Liver (tissue), 9 donors: ENCODE results near the gene PTBP3. TPM values are rescaled to one million over a fixed set of nuclear protein-coding genes. Genes with fewer than 3 reads are reported as not detected.

Experiments
- DNase-seq: peaks from one replicate; pipeline ENCODE4 v3.0.0-alpha.2; 2017; ENCODE audit warnings: low spot score
- H3K27ac ChIP-seq, 2 donors: one replicate each; pipeline ENCODE4 v1.7.0; 2013; ENCODE audit warnings: inconsistent platforms in 2 of 2, low read length in 2 of 2, control low read depth in 1 of 2, low read depth in 1 of 2, mild to moderate bottlenecking in 1 of 2
- H3K27me3 ChIP-seq, 4 donors: one replicate each; pipeline versions ENCODE4 v1.6.1 to v1.7.0; 2013; ENCODE audit warnings: low read length in 3 of 4, inconsistent platforms in 1 of 4, mild to moderate bottlenecking in 1 of 4, moderate library complexity in 1 of 4; ENCODE audit not compliant: control insufficient read depth in 4 of 4, insufficient read depth in 4 of 4
- H3K36me3 ChIP-seq, 4 donors: one replicate each; pipeline versions ENCODE4 v1.6.1 to v1.7.0; 2013; ENCODE audit warnings: low read length in 3 of 4, mild to moderate bottlenecking in 3 of 4, low read depth in 1 of 4, moderate library complexity in 1 of 4; ENCODE audit not compliant: control insufficient read depth in 4 of 4, insufficient read depth in 3 of 4
- H3K4me1 ChIP-seq, 4 donors: one replicate each; pipeline versions ENCODE4 v1.6.1 to v1.7.0; 2013; ENCODE audit warnings: low read length in 3 of 4, mild to moderate bottlenecking in 3 of 4, moderate library complexity in 1 of 4; ENCODE audit not compliant: control insufficient read depth in 4 of 4, insufficient read depth in 4 of 4
- H3K4me3 ChIP-seq, 3 donors: one replicate each; pipeline versions ENCODE4 v1.6.1 to v1.7.0; 2013; ENCODE audit warnings: low read length in 3 of 3, control low read depth in 1 of 3, low read depth in 1 of 3, mild to moderate bottlenecking in 1 of 3
- H3K9ac ChIP-seq, 2 donors: one replicate each; pipeline ENCODE4 v1.7.0; 2013; ENCODE audit warnings: low read length in 2 of 2, mild to moderate bottlenecking in 2 of 2, moderate library complexity in 2 of 2, control low read depth in 1 of 2, low read depth in 1 of 2
- H3K9me3 ChIP-seq, 4 donors: one replicate each; pipeline versions ENCODE4 v1.6.1 to v1.7.0; 2013; ENCODE audit warnings: low read length in 3 of 4; ENCODE audit not compliant: control insufficient read depth in 4 of 4
- ATF3 ChIP-seq: IDR thresholded peaks from 2 replicates; pipeline ENCODE4 v1.6.1; 2016; ENCODE audit warnings: antibody characterized with exemption
- CTCF ChIP-seq: fragments of 150-350 bp; IDR thresholded peaks from 2 replicates; pipeline ENCODE4 v1.5.1; 2017; ENCODE audit warnings: improper control_type of control experiment, low read depth, low read length; ENCODE audit not compliant: missing input control
- EGR1 ChIP-seq, 2 donors: IDR thresholded peaks; 2 replicates each; pipeline ENCODE4 v1.6.1; 2016 to 2018; ENCODE audit warnings: antibody characterized with exemption in 2 of 2, low read depth in 2 of 2
- FOXA1 ChIP-seq: IDR thresholded peaks from 2 replicates; pipeline ENCODE4 v1.6.1; 2016; ENCODE audit warnings: antibody characterized with exemption
- FOXA2 ChIP-seq: IDR thresholded peaks from 2 replicates; pipeline ENCODE4 v1.6.1; 2016; ENCODE audit warnings: antibody characterized with exemption
- GABPA ChIP-seq, 2 donors: IDR thresholded peaks in 1 of 2; conservative IDR thresholded peaks in 1 of 2; 2 replicates each; pipeline ENCODE4 v1.6.1; 2016; ENCODE audit warnings: antibody characterized with exemption in 2 of 2, mild to moderate bottlenecking in 1 of 2, moderate library complexity in 1 of 2
- HNF4A ChIP-seq, 2 donors: conservative IDR thresholded peaks; 2 replicates each; pipeline ENCODE4 v1.6.1; 2016; ENCODE audit warnings: antibody characterized with exemption in 2 of 2, mild to moderate bottlenecking in 2 of 2
- HNF4G ChIP-seq: IDR thresholded peaks from 2 replicates; pipeline ENCODE4 v1.6.1; 2016; ENCODE audit warnings: antibody characterized with exemption
- JUND ChIP-seq, 2 donors: IDR thresholded peaks; 2 replicates each; pipeline ENCODE4 v1.6.1; 2016; ENCODE audit warnings: antibody characterized with exemption in 2 of 2
- MAX ChIP-seq: IDR thresholded peaks from 2 replicates; pipeline ENCODE4 v1.6.1; 2016; ENCODE audit warnings: antibody characterized with exemption
- NR2F2 ChIP-seq: IDR thresholded peaks from 2 replicates; pipeline ENCODE4 v1.6.1; 2016; ENCODE audit warnings: antibody characterized with exemption
- RAD21 ChIP-seq, 2 donors: IDR thresholded peaks; 2 replicates each; pipeline ENCODE4 v1.6.1; 2016; ENCODE audit warnings: antibody characterized with exemption in 2 of 2, mild to moderate bottlenecking in 2 of 2
- REST ChIP-seq: IDR thresholded peaks from 2 replicates; pipeline ENCODE4 v1.6.1; 2016; ENCODE audit warnings: antibody characterized with exemption, mild to moderate bottlenecking
- RXRA ChIP-seq, 2 donors: IDR thresholded peaks; 2 replicates each; pipeline ENCODE4 v1.6.1; 2017 to 2018; ENCODE audit warnings: antibody characterized with exemption in 2 of 2, mild to moderate bottlenecking in 1 of 2
- SP1 ChIP-seq: IDR thresholded peaks from 2 replicates; pipeline ENCODE4 v1.6.1; 2018; ENCODE audit warnings: antibody characterized with exemption, mild to moderate bottlenecking
- TAF1 ChIP-seq: conservative IDR thresholded peaks from 2 replicates; pipeline ENCODE4 v1.6.1; 2016; ENCODE audit warnings: antibody characterized with exemption, mild to moderate bottlenecking
- YY1 ChIP-seq: IDR thresholded peaks from 2 replicates; pipeline ENCODE4 v1.6.1; 2016; ENCODE audit warnings: antibody characterized with exemption, mild to moderate bottlenecking
- ZBTB33 ChIP-seq: IDR thresholded peaks from 2 replicates; pipeline ENCODE4 v1.6.1; 2016; ENCODE audit warnings: antibody characterized with exemption
- polyA plus RNA-seq, 2 donors: library from polyadenylated mRNA; stranded (reverse) in 1 of 2; unstranded in 1 of 2; fragments of 200-250 nt in 1 of 2; fragments of >200 nt in 1 of 2; fragmentation: Nextera tagmentation in 1 of 2; extraction: Ambion mirVana in 1 of 2; gene quantifications; one replicate each; pipeline versions ENCODE4 v1.2.1 to v1.2.3, GENCODE V29; 2013 to 2015
- total RNA-seq, 2 donors: library from RNA; depleted of rRNA; stranded (reverse); fragments of >200 nt; gene quantifications; one replicate each; pipeline ENCODE4 v1.2.3, GENCODE V29; 2014
- donor health status: healthy.
- donor health status: healthy.
- donor health status: healthy.
- donor health status: healthy.
- donor health status: healthy.

Gene PTBP3
- total and polyA plus RNA-seq, 4 donors = 4.3 to 34.1 (median 9.2) TPM

GRCh38 chr9:112341730-112342129 lies 8.3 kb upstream of the PTBP3 start:
- TF ChIP-seq TAF1 (no peak), HNF4G (no peak), ZBTB33 (no peak), FOXA2 (no peak), FOXA1 (no peak), MAX (no peak), RXRA (IDR thresholded peaks at IDR 0.05) (no peak), EGR1 (IDR thresholded peaks at IDR 0.05; ENCODE audit: low read depth in 2 of 2) (no peak), HNF4A (conservative IDR thresholded peaks at IDR 0.05) (no peak), RAD21 (IDR thresholded peaks at IDR 0.05) (no peak), YY1 (no peak), SP1 (no peak), GABPA (IDR thresholded peaks at IDR 0.05 in 1 of 2, conservative IDR thresholded peaks at IDR 0.05 in 1 of 2) (no peak), NR2F2 (no peak), JUND (IDR thresholded peaks at IDR 0.05) (no peak), REST (no peak), CTCF (no peak), ATF3 (no peak)
- Histone ChIP-seq H3K9me3 (no peaks in the 10 kb centered on the region), H3K9ac (no peak overlapping the region), H3K36me3 (no peaks in the 10 kb centered on the region), H3K4me1 (peaks cover 4 to 20% (median 18%) of the 10 kb centered on the region in 4 donors), H3K27me3 (no peaks in the 10 kb centered on the region), H3K27ac (no peak overlapping the region), H3K4me3 (no peak overlapping the region)
- DNase-seq = no peak
